Globus pallidus (tissue), 1 donor: ENCODE measurements around the gene ZNF180.
"Not testable (repeated sequence)": the region's sequence is repeated elsewhere in the genome, so short reads cannot be mapped to it uniquely, and the experiment has no call there.

Source experiments
- DNase-seq: peaks from one replicate; pipeline ENCODE4 v3.0.0-alpha.2; 2015; ENCODE audit warnings: low spot score

ZNF180 gene

GRCh38 chr19:44498988-44499387 is 1.3 kb downstream of the ZNF180 start:
- no peak for DNase-seq

- DNase-seq, result no peak
Observed at GRCh38 chr19:44496711-44497110, 3.6 kb downstream of the ZNF180 start.

- DNase-seq, result no peak
Observed at GRCh38 chr19:44476559-44477408, 23.5 kb downstream of the ZNF180 start.

- not testable (repeated sequence) for DNase-seq
Observed at GRCh38 chr19:44468730-44469129, 31.6 kb downstream of the ZNF180 start.

GRCh38 chr19:44462600-44463286 is 37.6 kb downstream of the ZNF180 start:
- not testable (repeated sequence) for DNase-seq

- not testable (repeated sequence) for DNase-seq
Observed at GRCh38 chr19:44456016-44456415, 44.3 kb downstream of the ZNF180 start.

- DNase-seq, result no peak
Observed at GRCh38 chr19:44455100-44455499, 45.2 kb downstream of the ZNF180 start.

- DNase-seq, result no peak
Observed at GRCh38 chr19:44452367-44452766, 48.0 kb downstream of the ZNF180 start.

GRCh38 chr19:44451687-44452086 is 48.6 kb downstream of the ZNF180 start:
- no peak for DNase-seq

GRCh38 chr19:44447916-44448674 is 52.2 kb downstream of the ZNF180 start, which contains the start of gene ZNF229:
TSS of gene ZNF229 (minus strand) at chr19:44448472. CDS start at chr19:44442847, 5,625 bp downstream.
- peak; percentile 57 for DNase-seq

- no peak for DNase-seq
Observed at GRCh38 chr19:44438441-44438840, 61.9 kb downstream of the ZNF180 start.

GRCh38 chr19:44435441-44435840 is 64.9 kb downstream of the ZNF180 start:
- no peak for DNase-seq

GRCh38 chr19:44430956-44431355 is 69.4 kb downstream of the ZNF180 start:
- DNase-seq, result no peak
